Measurements from ENCODE around the gene CYB5A. TPM values are rescaled to one million over a fixed set of nuclear protein-coding genes. Genes with fewer than 3 reads are reported as not detected.
A peak's percentile ranks its signal among the peaks of the same experiment; 100 is the strongest.

Gene CYB5A
- total and polyA plus RNA-seq, 9 of the 15 experiments (the other 6 are each of a cell fraction or from before 2014, with no cell fraction given) = 11.9 to 22.6 (median 14.1) TPM

DNA sequence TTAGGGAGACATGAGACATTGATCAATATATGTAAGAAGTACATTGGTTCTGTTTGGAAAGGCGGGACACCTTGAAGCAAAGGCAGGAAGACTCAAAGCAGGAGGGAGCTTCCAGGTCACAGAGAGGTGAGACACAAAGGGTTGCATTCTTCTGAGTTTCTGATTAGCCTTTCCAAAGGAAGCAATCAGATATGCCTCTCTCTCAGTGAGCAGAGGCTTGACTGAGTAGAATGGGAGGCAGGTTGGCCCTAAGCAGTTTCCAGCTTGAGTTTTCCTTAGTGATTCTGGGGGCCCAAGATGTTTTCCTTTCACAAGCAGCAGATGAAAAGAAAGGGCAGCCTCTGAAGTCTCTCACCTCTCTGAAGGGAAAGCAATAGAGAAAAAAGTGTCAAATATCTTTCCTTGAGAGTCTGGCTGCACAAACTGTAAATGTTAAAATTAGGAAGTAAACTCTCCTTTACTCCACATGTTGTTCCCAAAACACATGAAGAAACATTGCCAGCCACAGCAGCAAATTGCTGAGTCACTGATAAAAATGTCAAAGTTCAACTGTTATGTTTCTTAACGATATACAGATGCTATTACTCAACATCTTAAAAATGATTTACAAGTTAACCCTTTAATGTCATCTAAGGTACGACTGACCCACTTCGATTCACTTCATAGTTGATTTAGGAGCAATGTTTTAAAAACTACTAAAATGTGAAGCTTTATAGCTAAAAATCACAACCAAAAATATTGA is 40.3 kb downstream of the CYB5A start (continued):
- TF ChIP-seq, protein P1, sequence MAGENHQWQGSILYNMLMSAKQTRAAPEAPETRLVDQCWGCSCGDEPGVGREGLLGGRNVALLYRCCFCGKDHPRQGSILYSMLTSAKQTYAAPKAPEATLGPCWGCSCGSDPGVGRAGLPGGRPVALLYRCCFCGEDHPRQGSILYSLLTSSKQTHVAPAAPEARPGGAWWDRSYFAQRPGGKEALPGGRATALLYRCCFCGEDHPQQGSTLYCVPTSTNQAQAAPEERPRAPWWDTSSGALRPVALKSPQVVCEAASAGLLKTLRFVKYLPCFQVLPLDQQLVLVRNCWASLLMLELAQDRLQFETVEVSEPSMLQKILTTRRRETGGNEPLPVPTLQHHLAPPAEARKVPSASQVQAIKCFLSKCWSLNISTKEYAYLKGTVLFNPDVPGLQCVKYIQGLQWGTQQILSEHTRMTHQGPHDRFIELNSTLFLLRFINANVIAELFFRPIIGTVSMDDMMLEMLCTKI (IDR thresholded peaks at IDR 0.05; ENCODE audit: partially characterized antibody) = no peak
- TF ChIP-seq MAFF (IDR thresholded peaks at IDR 0.05; ENCODE audit: low read length) = peak; percentile 97
- peak; percentile 38; the same call in 1 of the 2 replicates for TF ChIP-seq JUND (IDR thresholded peaks at IDR 0.05; ENCODE audit: borderline replicate concordance, low read depth, low read length)
- TF ChIP-seq JUND (tag; IDR thresholded peaks at IDR 0.05; ENCODE audit: borderline replicate concordance, low read depth, low read length) = peak; percentile 35; the same call in 2 of the 3 replicates
- peak; percentile 73 for TF ChIP-seq DPF2 (IDR thresholded peaks at IDR 0.05)
- no peak for TF ChIP-seq SAFB2 (IDR thresholded peaks at IDR 0.05; ENCODE audit: borderline replicate concordance, low read depth, low read length, severe bottlenecking)
- no peak for TF ChIP-seq MIER1 (IDR thresholded peaks at IDR 0.05; ENCODE audit: low read depth)
- TF ChIP-seq, protein P2, sequence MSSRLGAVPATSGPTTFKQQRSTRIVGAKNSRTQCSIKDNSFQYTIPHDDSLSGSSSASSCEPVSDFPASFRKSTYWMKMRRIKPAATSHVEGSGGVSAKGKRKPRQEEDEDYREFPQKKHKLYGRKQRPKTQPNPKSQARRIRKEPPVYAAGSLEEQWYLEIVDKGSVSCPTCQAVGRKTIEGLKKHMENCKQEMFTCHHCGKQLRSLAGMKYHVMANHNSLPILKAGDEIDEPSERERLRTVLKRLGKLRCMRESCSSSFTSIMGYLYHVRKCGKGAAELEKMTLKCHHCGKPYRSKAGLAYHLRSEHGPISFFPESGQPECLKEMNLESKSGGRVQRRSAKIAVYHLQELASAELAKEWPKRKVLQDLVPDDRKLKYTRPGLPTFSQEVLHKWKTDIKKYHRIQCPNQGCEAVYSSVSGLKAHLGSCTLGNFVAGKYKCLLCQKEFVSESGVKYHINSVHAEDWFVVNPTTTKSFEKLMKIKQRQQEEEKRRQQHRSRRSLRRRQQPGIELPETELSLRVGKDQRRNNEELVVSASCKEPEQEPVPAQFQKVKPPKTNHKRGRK (tag; IDR thresholded peaks at IDR 0.05) = no peak
- TF ChIP-seq, protein P3, sequence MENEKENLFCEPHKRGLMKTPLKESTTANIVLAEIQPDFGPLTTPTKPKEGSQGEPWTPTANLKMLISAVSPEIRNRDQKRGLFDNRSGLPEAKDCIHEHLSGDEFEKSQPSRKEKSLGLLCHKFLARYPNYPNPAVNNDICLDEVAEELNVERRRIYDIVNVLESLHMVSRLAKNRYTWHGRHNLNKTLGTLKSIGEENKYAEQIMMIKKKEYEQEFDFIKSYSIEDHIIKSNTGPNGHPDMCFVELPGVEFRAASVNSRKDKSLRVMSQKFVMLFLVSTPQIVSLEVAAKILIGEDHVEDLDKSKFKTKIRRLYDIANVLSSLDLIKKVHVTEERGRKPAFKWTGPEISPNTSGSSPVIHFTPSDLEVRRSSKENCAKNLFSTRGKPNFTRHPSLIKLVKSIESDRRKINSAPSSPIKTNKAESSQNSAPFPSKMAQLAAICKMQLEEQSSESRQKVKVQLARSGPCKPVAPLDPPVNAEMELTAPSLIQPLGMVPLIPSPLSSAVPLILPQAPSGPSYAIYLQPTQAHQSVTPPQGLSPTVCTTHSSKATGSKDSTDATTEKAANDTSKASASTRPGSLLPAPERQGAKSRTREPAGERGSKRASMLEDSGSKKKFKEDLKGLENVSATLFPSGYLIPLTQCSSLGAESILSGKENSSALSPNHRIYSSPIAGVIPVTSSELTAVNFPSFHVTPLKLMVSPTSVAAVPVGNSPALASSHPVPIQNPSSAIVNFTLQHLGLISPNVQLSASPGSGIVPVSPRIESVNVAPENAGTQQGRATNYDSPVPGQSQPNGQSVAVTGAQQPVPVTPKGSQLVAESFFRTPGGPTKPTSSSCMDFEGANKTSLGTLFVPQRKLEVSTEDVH (IDR thresholded peaks at IDR 0.05; ENCODE audit: low read depth, partially characterized antibody) = no peak
- no peak for TF ChIP-seq ZNF507 (tag; conservative IDR thresholded peaks at IDR 0.05)
- no peak for TF ChIP-seq HNRNPUL1 (IDR thresholded peaks at IDR 0.05; ENCODE audit: low read length)
- no peak for TF ChIP-seq NR2C2 (CRISPR knock-in tag; IDR thresholded peaks at IDR 0.05)
- peak; percentile 94 for TF ChIP-seq NR2C2 (tag; IDR thresholded peaks at IDR 0.05)
- TF ChIP-seq, protein P4, sequence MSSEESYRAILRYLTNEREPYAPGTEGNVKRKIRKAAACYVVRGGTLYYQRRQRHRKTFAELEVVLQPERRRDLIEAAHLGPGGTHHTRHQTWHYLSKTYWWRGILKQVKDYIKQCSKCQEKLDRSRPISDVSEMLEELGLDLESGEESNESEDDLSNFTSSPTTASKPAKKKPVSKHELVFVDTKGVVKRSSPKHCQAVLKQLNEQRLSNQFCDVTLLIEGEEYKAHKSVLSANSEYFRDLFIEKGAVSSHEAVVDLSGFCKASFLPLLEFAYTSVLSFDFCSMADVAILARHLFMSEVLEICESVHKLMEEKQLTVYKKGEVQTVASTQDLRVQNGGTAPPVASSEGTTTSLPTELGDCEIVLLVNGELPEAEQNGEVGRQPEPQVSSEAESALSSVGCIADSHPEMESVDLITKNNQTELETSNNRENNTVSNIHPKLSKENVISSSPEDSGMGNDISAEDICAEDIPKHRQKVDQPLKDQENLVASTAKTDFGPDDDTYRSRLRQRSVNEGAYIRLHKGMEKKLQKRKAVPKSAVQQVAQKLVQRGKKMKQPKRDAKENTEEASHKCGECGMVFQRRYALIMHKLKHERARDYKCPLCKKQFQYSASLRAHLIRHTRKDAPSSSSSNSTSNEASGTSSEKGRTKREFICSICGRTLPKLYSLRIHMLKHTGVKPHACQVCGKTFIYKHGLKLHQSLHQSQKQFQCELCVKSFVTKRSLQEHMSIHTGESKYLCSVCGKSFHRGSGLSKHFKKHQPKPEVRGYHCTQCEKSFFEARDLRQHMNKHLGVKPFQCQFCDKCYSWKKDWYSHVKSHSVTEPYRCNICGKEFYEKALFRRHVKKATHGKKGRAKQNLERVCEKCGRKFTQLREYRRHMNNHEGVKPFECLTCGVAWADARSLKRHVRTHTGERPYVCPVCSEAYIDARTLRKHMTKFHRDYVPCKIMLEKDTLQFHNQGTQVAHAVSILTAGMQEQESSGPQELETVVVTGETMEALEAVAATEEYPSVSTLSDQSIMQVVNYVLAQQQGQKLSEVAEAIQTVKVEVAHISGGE (CRISPR knock-in tag; IDR thresholded peaks at IDR 0.05) = no peak
- TF ChIP-seq ZFP1 (CRISPR knock-in tag; IDR thresholded peaks at IDR 0.05) = no peak
- no peak for TF ChIP-seq TCF7L2 (IDR thresholded peaks at IDR 0.05; ENCODE audit: low read depth, low read length)
